ENCODE data around the gene RANBP9.

- TF ChIP-seq CTCF (IDR thresholded peaks at IDR 0.05; ENCODE audit: low read depth, low read length, poor library complexity, severe bottlenecking) (no peak), EZH2phosphoT487 (IDR thresholded peaks at IDR 0.05; ENCODE audit: borderline replicate concordance, low read length) (no peak)
These were observed 47.4 kb upstream of the RANBP9 start for GRCh38 chr6:13759025-13759424.

All from DOHH2 (cell line).